ENCODE data around the gene UBE2Z. TPM values are rescaled to one million over a fixed set of nuclear protein-coding genes. Genes with fewer than 3 reads are reported as not detected.

The UBE2Z gene
- total and polyA plus RNA-seq, 2 of the 13 experiments (the other 11 are each of a cell fraction or from before 2014, with no cell fraction given), result 63.2 to 122 TPM

- TF ChIP-seq KLF6 (CRISPR knock-in tag; IDR thresholded peaks at IDR 0.05) (no peak), ZNF563 (CRISPR knock-in tag; IDR thresholded peaks at IDR 0.05) (no peak), MTERF4 (CRISPR knock-in tag; IDR thresholded peaks at IDR 0.05) (peak; percentile 78), HNRNPH1 (optimal IDR thresholded peaks at IDR 0.05; ENCODE audit: low read depth, low read length) (no peak), ZNF407 (CRISPR knock-in tag; IDR thresholded peaks at IDR 0.05; ENCODE audit: not compliant biosample characterization) (peak; percentile 63), BCLAF1 (IDR thresholded peaks at IDR 0.05) (no peak), TARDBP (CRISPR knock-in tag; IDR thresholded peaks at IDR 0.05) (no peak)
These were observed 15.1 kb upstream of the UBE2Z start (continued) for GRCh38 chr17:48892940-48893645.

Measured in HepG2 (cell line).